H7 (cell line): ENCODE data around the gene IFNA10. TPM values are rescaled to one million over a fixed set of nuclear protein-coding genes. Genes with fewer than 3 reads are reported as not detected.
A peak's percentile ranks its signal among the peaks of the same experiment; 100 is the strongest.
"Not testable (repeated sequence)": the region's sequence is repeated elsewhere in the genome, so short reads cannot be mapped to it uniquely, and the experiment has no call there.

Experiments used
- DNase-seq: peaks from one replicate; pipeline ENCODE4 v3.0.0; 2012
- H3K27me3 ChIP-seq: 2 replicates; pipeline ENCODE4 v1.6.0; 2011; ENCODE audit warnings: mild to moderate bottlenecking, low read length; ENCODE audit not compliant: control insufficient read depth, insufficient read depth
- H3K36me3 ChIP-seq: replicated peaks from 2 replicates; pipeline ENCODE4 v1.5.1; 2011; ENCODE audit warnings: low read length; ENCODE audit not compliant: control insufficient read depth, insufficient read depth
- H3K4me3 ChIP-seq: 2 replicates; pipeline ENCODE4 v1.5.1; 2011; ENCODE audit warnings: low read depth, mild to moderate bottlenecking, control low read depth, low read length, moderate library complexity; ENCODE audit not compliant: insufficient read depth
- total RNA-seq: library from RNA; depleted of rRNA; stranded (reverse); fragments of >200 nt; shearing (Covaris generic); gene quantifications from 2 replicates; pipeline ENCODE4 v1.2.3, GENCODE V29; 2014; rRNA removed

Gene IFNA10
- not detected in 2 replicates for total RNA-seq

- not testable (repeated sequence) for DNase-seq, H3K36me3 ChIP-seq, H3K27me3 ChIP-seq, H3K4me3 ChIP-seq
Observed at GRCh38 chr9:21207043-21207442, at the start of gene IFNA10. IFNA10 (minus strand) TSS chr9:21207143; CDS start chr9:21207097, 46 bp downstream.

GRCh38 chr9:21255538-21256212 is 48.7 kb upstream of the IFNA10 start:
- Histone ChIP-seq H3K36me3 (no peaks in the 10 kb centered on the region), H3K4me3 (no peak overlapping the region), H3K27me3 (no peaks in the 10 kb centered on the region; the same call in 1 of the 2 replicates)
- DNase-seq: no peak

- H3K4me3 ChIP-seq: no peak overlapping the region
- H3K36me3 ChIP-seq: no peaks in the 10 kb centered on the region
- peak; percentile 6 for DNase-seq
- no peaks in the 10 kb centered on the region; the same call in 1 of the 2 replicates for H3K27me3 ChIP-seq
Observed at GRCh38 chr9:21252721-21253547, 46.0 kb upstream of the IFNA10 start.

GRCh38 chr9:21251638-21252037 is 44.7 kb upstream of the IFNA10 start:
- no peaks in the 10 kb centered on the region; the same call in 1 of the 2 replicates for H3K27me3 ChIP-seq
- DNase-seq: no peak
- no peaks in the 10 kb centered on the region for H3K36me3 ChIP-seq
- H3K4me3 ChIP-seq: no peak overlapping the region

GRCh38 chr9:21251190-21251589 is 44.2 kb upstream of the IFNA10 start:
- Histone ChIP-seq H3K4me3 (no peak overlapping the region), H3K27me3 (no peaks in the 10 kb centered on the region; the same call in 1 of the 2 replicates), H3K36me3 (no peaks in the 10 kb centered on the region)
- no peak for DNase-seq

- no peaks in the 10 kb centered on the region for H3K36me3 ChIP-seq
- no peaks in the 10 kb centered on the region for H3K27me3 ChIP-seq
- no peak overlapping the region for H3K4me3 ChIP-seq
- no peak for DNase-seq
Observed at GRCh38 chr9:21244836-21245235, 37.9 kb upstream of the IFNA10 start.

GRCh38 chr9:21239911-21240310 is 33.0 kb upstream of the IFNA10 start, which contains the start of gene IFNA14:
IFNA14 (minus strand) TSS chr9:21240005; CDS start chr9:21239935, 70 bp downstream.
- Histone ChIP-seq H3K27me3 (no peaks in the 10 kb centered on the region), H3K4me3 (no peak within 1 kb of the TSS), H3K36me3 (no peaks in the 10 kb centered on the region)
- no peak for DNase-seq

- not testable (repeated sequence) for H3K4me3 ChIP-seq, H3K36me3 ChIP-seq, H3K27me3 ChIP-seq, DNase-seq
Observed at GRCh38 chr9:21236360-21236714, 29.4 kb upstream of the IFNA10 start.

- H3K4me3 ChIP-seq, H3K36me3 ChIP-seq, H3K27me3 ChIP-seq: not testable (repeated sequence)
- peak; percentile 16 for DNase-seq
Observed at GRCh38 chr9:21235468-21236359, 28.8 kb upstream of the IFNA10 start.

GRCh38 chr9:21234153-21234687 is 27.3 kb upstream of the IFNA10 start:
- H3K36me3 ChIP-seq: no peaks in the 10 kb centered on the region
- no peak overlapping the region for H3K4me3 ChIP-seq
- no peaks in the 10 kb centered on the region for H3K27me3 ChIP-seq
- no peak for DNase-seq

- Histone ChIP-seq H3K36me3 (no peaks in the 10 kb centered on the region), H3K4me3 (no peak overlapping the region), H3K27me3 (no peaks in the 10 kb centered on the region)
- no peak for DNase-seq
Observed at GRCh38 chr9:21233258-21233657, 26.3 kb upstream of the IFNA10 start.

GRCh38 chr9:21228122-21228521 is 21.2 kb upstream of the IFNA10 start, which contains the start of gene IFNA17:
IFNA17 (minus strand) TSS chr9:21228222; CDS start chr9:21228173, 49 bp downstream.
- Histone ChIP-seq H3K36me3 (no peaks in the 10 kb centered on the region), H3K4me3 (no peak within 1 kb of the TSS), H3K27me3 (no peaks in the 10 kb centered on the region)
- no peak for DNase-seq

GRCh38 chr9:21217211-21217610 is 10.3 kb upstream of the IFNA10 start, which contains the start of gene IFNA16:
IFNA16 (minus strand) TSS chr9:21217311; CDS start chr9:21217305, 6 bp downstream.
- H3K4me3 ChIP-seq, H3K36me3 ChIP-seq, DNase-seq, H3K27me3 ChIP-seq: not testable (repeated sequence)
